Common myeloid progenitor, CD34-positive (primary cell): ENCODE results near the gene ITLN2.
A peak's percentile ranks its signal among the peaks of the same experiment; 100 is the strongest.
"Not testable (repeated sequence)": the region's sequence is repeated elsewhere in the genome, so short reads cannot be mapped to it uniquely, and the experiment has no call there.

Experiments used
- CTCF ChIA-PET: fragments of 350-600 bp; sonication (Branson Sonifier 250); formaldehyde crosslinking; loops from one replicate; lab custom pipeline; 2021; ENCODE audit warnings: antibody characterized with exemption; lab: Charles Lee
- POLR2A ChIA-PET: fragments of 350-600 bp; sonication (Branson Sonifier 250); formaldehyde crosslinking; loops from one replicate; lab custom pipeline; 2021; ENCODE audit warnings: antibody characterized with exemption; lab: Charles Lee
- DNase-seq, 3 donors: peaks; one replicate each; pipeline versions ENCODE4 v3.0.0 to v3.0.0-alpha.2; 2013
- H3K27ac ChIP-seq, 2 experiments: 1 replicate in 1 of 2; 2 replicates in 1 of 2; pipeline ENCODE4 v1.7.0; 2013; ENCODE audit warnings: inconsistent platforms in 2 of 2, low read length in 2 of 2, mild to moderate bottlenecking in 2 of 2, low read depth in 1 of 2, moderate library complexity in 1 of 2; ENCODE audit not compliant: severe bottlenecking in 2 of 2, insufficient read depth in 1 of 2, poor library complexity in 1 of 2
- H3K27me3 ChIP-seq, 5 experiments: replicated peaks in 2 of 5; 1 replicate in 3 of 5; 2 replicates in 2 of 5; pipeline versions ENCODE4 v1.6.1 to v1.7.0; 2013; ENCODE audit warnings: low read length in 4 of 5, mild to moderate bottlenecking in 2 of 5, moderate library complexity in 2 of 5, inconsistent platforms in 1 of 5; ENCODE audit not compliant: insufficient read depth in 5 of 5, control insufficient read depth in 4 of 5
- H3K36me3 ChIP-seq, 4 experiments: 1 replicate in 2 of 4; 2 replicates in 2 of 4; pipeline versions ENCODE4 v1.6.1 to v1.7.0; 2013; ENCODE audit warnings: low read length in 3 of 4, control low read depth in 1 of 4, mild to moderate bottlenecking in 1 of 4; ENCODE audit not compliant: control insufficient read depth in 4 of 4, insufficient read depth in 4 of 4
- H3K4me1 ChIP-seq, 4 experiments: 1 replicate in 3 of 4; 2 replicates in 1 of 4; pipeline versions ENCODE4 v1.6.1 to v1.7.1; 2013; ENCODE audit warnings: low read length in 3 of 4, mild to moderate bottlenecking in 3 of 4, control low read depth in 1 of 4, inconsistent platforms in 1 of 4, moderate library complexity in 1 of 4; ENCODE audit not compliant: control insufficient read depth in 4 of 4, insufficient read depth in 4 of 4; ENCODE audit errors: control extremely low read depth in 1 of 4
- H3K4me3 ChIP-seq, 7 experiments: 1 replicate in 4 of 7; 2 replicates in 3 of 7; pipeline versions ENCODE4 v1.5.1 to v1.7.0; 2013; ENCODE audit warnings: mild to moderate bottlenecking in 7 of 7, low read length in 6 of 7, moderate library complexity in 6 of 7, inconsistent platforms in 2 of 7, low read depth in 2 of 7, control low read depth in 1 of 7; ENCODE audit not compliant: insufficient read depth in 4 of 7, control insufficient read depth in 1 of 7; ENCODE audit errors: extremely low read depth in 1 of 7
- H3K9me3 ChIP-seq, 5 experiments: 1 replicate in 4 of 5; 2 replicates in 1 of 5; pipeline versions ENCODE4 v1.6.1 to v1.7.1; 2013; ENCODE audit warnings: low read length in 4 of 5, mild to moderate bottlenecking in 2 of 5, inconsistent platforms in 1 of 5, low read depth in 1 of 5, moderate library complexity in 1 of 5; ENCODE audit not compliant: control insufficient read depth in 4 of 5, insufficient read depth in 2 of 5; ENCODE audit errors: control extremely low read depth in 1 of 5
- WGBS: methylation state at CpG from one replicate; pipeline ENCODE4 v1.1.5; 2013; ENCODE audit not compliant: insufficient coverage; 5-methylcytosine and 5-hydroxymethylcytosine counted together

ITLN2 gene

GRCh38 chr1:160996178-160996577 lies 41.6 kb upstream of the ITLN2 start:
- Histone ChIP-seq H3K9me3 (no peaks in the 10 kb centered on the region), H3K4me3 (no peak overlapping the region), H3K4me1 (peaks cover 0 to 6% (median 5%) of the 10 kb centered on the region in 4 experiments), H3K27ac (no peak overlapping the region), H3K27me3 (no peaks in the 10 kb centered on the region), H3K36me3 (peaks cover 12 to 34% (median 26%) of the 10 kb centered on the region in 4 experiments)
- DNase-seq: no peak
- 88% methylated on average over 3 of the region's 3 CpGs for WGBS
- ChIA-PET POLR2A (interaction anchor here (1.9 kb wide), 1 partner anchor 49 kb away, joined by 8 read pairs; the partner anchor contains the start of gene USF1), CTCF (interaction anchor here (0.8 to 8.6 kb wide), 13 partner anchors 8 to 386 kb away, joined by 3 to 120 read pairs (median 25); partner anchors contain the start of genes ARHGAP30, DEDD, F11R and KLHDC9)

GRCh38 chr1:160993544-160994193 lies 39.1 kb upstream of the ITLN2 start:
- H3K27me3 ChIP-seq: no peaks in the 10 kb centered on the region
- peak; percentile 47 to 71 (median 62) for DNase-seq
- POLR2A ChIA-PET: interaction anchor here (1.0 kb wide), 1 partner anchor 27 kb away, joined by 4 read pairs; no protein-coding TSS in a partner anchor

GRCh38 chr1:160992036-160992435 lies 37.4 kb upstream of the ITLN2 start:
- WGBS: 100% methylated on average over 2 of the region's 4 CpGs
- H3K4me1 ChIP-seq, H3K9me3 ChIP-seq, H3K4me3 ChIP-seq, H3K27ac ChIP-seq, POLR2A ChIA-PET, H3K36me3 ChIP-seq, H3K27me3 ChIP-seq, DNase-seq: not testable (repeated sequence)
- CTCF ChIA-PET: interaction anchor here (0.6 to 3.7 kb wide), 7 partner anchors 8 to 157 kb away, joined by 3 to 21 read pairs (median 5); partner anchors contain the start of gene KLHDC9

More at GRCh38 chr1:160993544-160994193, 39.1 kb upstream of the ITLN2 start:
- Histone ChIP-seq H3K27ac (no peak overlapping the region), H3K9me3 (no peaks in the 10 kb centered on the region), H3K4me1 (peaks cover 0 to 12% (median 6%) of the 10 kb centered on the region in 4 experiments), H3K4me3 (no peak overlapping the region), H3K36me3 (peaks cover 2 to 9% (median 5%) of the 10 kb centered on the region in 4 experiments)
- 29% methylated on average over 3 of the region's 14 CpGs for WGBS
- CTCF ChIA-PET: interaction anchor here (1.0 to 8.6 kb wide), 9 partner anchors 16 to 149 kb away, joined by 3 to 120 read pairs (median 7); partner anchors contain the start of genes ARHGAP30, F11R and KLHDC9

DNA sequence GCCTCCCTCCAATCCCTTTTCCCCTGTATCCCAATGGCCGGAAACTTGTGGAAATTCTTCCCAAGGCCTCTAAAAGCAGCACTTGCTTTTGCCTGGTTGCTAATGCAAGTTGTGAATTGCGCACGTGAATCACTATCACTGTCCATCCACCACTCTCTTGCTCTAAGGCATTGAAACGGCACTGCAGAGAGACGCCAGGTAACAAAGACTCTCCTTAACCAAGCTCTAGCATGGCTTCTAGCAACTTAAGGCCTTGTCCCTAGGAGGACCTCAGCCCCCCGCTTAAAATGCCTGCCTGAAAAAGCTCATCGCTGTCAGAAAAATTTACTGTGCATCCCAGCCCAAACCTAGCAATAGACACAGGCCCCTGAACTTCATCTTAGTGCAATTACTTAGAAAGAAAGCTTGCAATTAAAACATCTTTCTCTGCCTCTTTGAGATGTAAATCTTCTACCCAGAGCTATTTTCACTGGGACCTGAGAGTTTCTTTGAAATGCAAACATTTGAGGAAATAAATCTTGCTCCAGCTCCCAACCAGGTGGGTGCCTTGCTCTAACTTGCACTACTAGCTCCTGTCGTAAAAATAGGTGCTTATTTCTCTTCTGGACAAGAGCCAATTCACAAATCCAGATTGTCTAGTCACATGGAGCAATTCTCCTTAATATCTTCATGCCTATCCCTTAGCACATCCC lies 32.9 kb upstream of the ITLN2 start:
- no peaks in the 10 kb centered on the region for H3K36me3 ChIP-seq
- POLR2A ChIA-PET: interaction anchor here (0.6 kb wide), 1 partner anchor 13 kb away, joined by 3 read pairs; no protein-coding TSS in a partner anchor
- peaks cover 0 to 3% (median 0%) of the 10 kb centered on the region in 5 experiments for H3K27me3 ChIP-seq
- CTCF ChIA-PET: interaction anchor here (0.6 to 2.1 kb wide), 8 partner anchors 9 to 648 kb away, joined by 3 to 11 read pairs (median 3); partner anchors contain the start of gene ITLN2
- H3K27ac ChIP-seq: no peak overlapping the region
- DNase-seq: no peak
- H3K4me1 ChIP-seq: peaks cover 0 to 7% (median 1%) of the 10 kb centered on the region in 4 experiments
- 97% methylated on average over 6 of the region's 8 CpGs for WGBS
- no peak overlapping the region for H3K4me3 ChIP-seq
- no peaks in the 10 kb centered on the region for H3K9me3 ChIP-seq

DNA sequence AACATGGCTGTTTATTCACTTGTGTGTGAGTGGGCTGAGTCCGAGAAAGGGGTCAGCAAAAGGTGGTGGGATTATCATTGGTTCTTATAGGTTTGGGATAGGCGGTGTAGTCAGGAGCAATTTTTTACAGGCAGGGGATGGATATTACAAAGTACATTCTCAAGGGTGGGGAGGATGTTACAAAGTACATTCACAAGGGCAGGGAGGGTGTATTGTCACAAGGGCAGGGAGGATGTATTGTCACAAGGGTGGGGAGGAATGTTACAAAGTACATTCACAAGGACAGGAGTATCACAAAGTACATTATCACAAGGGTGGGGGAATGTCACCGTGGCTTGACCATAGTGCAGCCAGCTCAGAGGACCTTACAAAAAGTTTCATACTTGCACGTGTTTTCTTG lies 31.1 kb upstream of the ITLN2 start:
- Histone ChIP-seq H3K27ac (no peak overlapping the region), H3K9me3 (no peaks in the 10 kb centered on the region), H3K4me1 (peaks cover 0 to 18% (median 11%) of the 10 kb centered on the region in 4 experiments), H3K27me3 (peaks cover 0 to 21% (median 3%) of the 10 kb centered on the region in 5 experiments), H3K36me3 (no peaks in the 10 kb centered on the region), H3K4me3 (no peak overlapping the region)
- ChIA-PET POLR2A (no interaction called here), CTCF (no interaction called here)
- no peak for DNase-seq
- 83% methylated on average over 1 of the region's 4 CpGs for WGBS

DNA sequence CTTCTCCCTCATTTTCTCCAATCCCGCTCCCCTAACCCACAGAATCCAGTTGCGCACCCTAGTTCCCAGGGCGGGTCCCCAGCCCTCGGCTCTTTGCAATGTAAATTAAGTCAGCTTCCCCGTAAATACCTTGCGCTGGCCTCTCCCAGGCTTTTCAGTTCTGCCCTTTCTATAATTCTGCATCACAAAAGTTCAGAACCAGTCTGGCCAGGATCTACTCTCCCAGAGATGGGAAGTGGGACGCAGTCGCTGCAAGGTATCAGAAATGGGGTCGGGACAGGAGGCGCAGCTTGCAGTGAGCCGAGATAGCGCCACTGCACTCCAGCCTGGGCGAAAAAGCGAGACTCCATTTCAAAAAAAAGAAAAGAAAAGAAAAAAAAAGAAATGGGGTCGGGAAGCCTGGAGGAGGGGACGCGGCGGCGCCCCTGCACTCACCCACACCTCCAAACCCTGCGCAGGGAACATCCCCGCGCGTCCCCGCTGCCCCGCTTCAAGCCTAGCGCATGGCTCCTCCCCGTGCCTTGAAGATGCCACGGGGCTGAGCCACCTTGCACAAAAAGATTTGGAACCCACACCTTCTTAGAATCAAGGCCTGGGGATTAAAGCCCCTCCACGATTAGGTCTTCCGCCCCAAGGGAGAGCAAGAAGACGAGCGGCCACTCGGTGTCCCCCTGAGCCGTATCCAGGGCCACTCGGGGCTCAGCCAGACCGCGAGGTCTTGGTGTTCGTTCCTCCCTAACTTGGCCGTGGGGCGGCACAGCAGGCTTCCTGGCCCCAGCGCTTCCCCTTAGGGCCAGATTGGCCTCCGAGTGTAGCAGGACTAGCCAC lies 27.2 kb upstream of the ITLN2 start:
- Histone ChIP-seq H3K27ac (no peak overlapping the region), H3K4me1 (peaks cover 0 to 11% (median 10%) of the 10 kb centered on the region in 4 experiments), H3K9me3 (no peaks in the 10 kb centered on the region), H3K27me3 (peaks cover 0 to 26% (median 6%) of the 10 kb centered on the region in 5 experiments), H3K36me3 (no peaks in the 10 kb centered on the region), H3K4me3 (peak overlapping the region; percentile 8 to 72 (median 55))
- POLR2A ChIA-PET: no interaction called here
- WGBS: 4% methylated on average over 34 of the region's 42 CpGs
- peak; percentile 17 to 69 (median 54) for DNase-seq
- CTCF ChIA-PET: interaction anchor here (1.0 kb wide), 1 partner anchor 16 kb away, joined by 3 read pairs; no protein-coding TSS in a partner anchor
